ENCODE data around the gene HARBI1.

DNA sequence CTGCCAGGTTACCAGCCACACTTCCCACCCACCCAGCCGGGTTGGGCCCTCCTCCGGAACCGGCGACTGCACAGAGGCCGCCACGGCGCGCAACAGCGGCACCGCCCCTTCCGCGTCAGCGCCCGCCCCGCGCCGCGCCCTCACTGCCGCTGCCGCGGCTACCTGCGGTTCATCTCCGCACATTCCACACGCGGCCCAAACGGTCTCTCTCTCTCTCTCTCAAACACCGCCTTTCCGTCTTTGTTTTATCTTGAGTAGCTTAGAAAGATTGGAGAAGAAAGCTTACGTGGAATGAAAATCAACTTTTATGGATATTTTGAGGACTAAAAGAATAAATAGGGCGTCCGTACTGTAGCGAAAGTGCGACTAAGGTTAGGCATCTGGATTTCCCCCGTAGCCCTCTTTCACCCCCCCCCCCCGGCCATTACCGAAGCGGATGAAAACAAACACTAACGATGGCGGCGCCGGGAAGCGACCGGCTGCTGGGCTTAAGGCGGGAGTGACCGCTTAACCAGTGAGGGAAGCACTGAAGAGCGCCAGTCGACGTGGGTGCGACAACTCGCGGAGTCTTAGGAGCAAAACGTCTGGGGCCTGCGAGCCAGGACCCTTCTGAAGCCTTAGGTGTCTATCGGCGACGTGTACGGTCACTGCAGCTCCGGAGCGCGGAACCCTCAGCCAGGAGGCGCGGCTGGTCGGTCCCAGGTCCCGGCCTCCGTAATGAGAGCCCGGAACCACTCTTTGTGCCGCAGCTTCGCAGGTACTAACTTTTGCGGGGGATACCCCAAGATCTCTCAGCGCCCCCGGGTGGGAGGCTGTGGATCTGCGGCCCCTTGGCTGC is at the start of gene HARBI1, which contains the start of gene ATG13:
- TF ChIP-seq, protein P1, sequence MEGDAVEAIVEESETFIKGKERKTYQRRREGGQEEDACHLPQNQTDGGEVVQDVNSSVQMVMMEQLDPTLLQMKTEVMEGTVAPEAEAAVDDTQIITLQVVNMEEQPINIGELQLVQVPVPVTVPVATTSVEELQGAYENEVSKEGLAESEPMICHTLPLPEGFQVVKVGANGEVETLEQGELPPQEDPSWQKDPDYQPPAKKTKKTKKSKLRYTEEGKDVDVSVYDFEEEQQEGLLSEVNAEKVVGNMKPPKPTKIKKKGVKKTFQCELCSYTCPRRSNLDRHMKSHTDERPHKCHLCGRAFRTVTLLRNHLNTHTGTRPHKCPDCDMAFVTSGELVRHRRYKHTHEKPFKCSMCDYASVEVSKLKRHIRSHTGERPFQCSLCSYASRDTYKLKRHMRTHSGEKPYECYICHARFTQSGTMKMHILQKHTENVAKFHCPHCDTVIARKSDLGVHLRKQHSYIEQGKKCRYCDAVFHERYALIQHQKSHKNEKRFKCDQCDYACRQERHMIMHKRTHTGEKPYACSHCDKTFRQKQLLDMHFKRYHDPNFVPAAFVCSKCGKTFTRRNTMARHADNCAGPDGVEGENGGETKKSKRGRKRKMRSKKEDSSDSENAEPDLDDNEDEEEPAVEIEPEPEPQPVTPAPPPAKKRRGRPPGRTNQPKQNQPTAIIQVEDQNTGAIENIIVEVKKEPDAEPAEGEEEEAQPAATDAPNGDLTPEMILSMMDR (IDR thresholded peaks at IDR 0.05 in 4 of 5, conservative IDR thresholded peaks at IDR 0.05 in 1 of 5): peak; percentile 80 to 94 (median 83)
- TF ChIP-seq POLR2A (IDR thresholded peaks at IDR 0.05): peak in 1 of 2 donors; percentile 80
